Measurements from ENCODE around the gene TXNL4B.

TXNL4B gene

GRCh38 chr16:72098936-72099335 is 5.5 kb upstream of the TXNL4B start:
- TF ChIP-seq FOXP2 (optimal IDR thresholded peaks at IDR 0.05; ENCODE audit: borderline replicate concordance, extremely low read depth, extremely low read length, insufficient read depth) (no peak), POLR2AphosphoS5 (IDR thresholded peaks at IDR 0.05; ENCODE audit: low read depth, low read length) (no peak), TAF1 (IDR thresholded peaks at IDR 0.05; ENCODE audit: borderline replicate concordance, insufficient read depth, low read length) (no peak), SIN3A (IDR thresholded peaks at IDR 0.05; ENCODE audit: borderline replicate concordance, insufficient read depth, low read length) (no peak)
- TF ChIP-seq, protein P1, sequence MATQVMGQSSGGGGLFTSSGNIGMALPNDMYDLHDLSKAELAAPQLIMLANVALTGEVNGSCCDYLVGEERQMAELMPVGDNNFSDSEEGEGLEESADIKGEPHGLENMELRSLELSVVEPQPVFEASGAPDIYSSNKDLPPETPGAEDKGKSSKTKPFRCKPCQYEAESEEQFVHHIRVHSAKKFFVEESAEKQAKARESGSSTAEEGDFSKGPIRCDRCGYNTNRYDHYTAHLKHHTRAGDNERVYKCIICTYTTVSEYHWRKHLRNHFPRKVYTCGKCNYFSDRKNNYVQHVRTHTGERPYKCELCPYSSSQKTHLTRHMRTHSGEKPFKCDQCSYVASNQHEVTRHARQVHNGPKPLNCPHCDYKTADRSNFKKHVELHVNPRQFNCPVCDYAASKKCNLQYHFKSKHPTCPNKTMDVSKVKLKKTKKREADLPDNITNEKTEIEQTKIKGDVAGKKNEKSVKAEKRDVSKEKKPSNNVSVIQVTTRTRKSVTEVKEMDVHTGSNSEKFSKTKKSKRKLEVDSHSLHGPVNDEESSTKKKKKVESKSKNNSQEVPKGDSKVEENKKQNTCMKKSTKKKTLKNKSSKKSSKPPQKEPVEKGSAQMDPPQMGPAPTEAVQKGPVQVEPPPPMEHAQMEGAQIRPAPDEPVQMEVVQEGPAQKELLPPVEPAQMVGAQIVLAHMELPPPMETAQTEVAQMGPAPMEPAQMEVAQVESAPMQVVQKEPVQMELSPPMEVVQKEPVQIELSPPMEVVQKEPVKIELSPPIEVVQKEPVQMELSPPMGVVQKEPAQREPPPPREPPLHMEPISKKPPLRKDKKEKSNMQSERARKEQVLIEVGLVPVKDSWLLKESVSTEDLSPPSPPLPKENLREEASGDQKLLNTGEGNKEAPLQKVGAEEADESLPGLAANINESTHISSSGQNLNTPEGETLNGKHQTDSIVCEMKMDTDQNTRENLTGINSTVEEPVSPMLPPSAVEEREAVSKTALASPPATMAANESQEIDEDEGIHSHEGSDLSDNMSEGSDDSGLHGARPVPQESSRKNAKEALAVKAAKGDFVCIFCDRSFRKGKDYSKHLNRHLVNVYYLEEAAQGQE (IDR thresholded peaks at IDR 0.05; ENCODE audit: insufficient read depth in 1 of 2, low read depth in 2 of 2, low read length in 2 of 2), result no peak

DNA sequence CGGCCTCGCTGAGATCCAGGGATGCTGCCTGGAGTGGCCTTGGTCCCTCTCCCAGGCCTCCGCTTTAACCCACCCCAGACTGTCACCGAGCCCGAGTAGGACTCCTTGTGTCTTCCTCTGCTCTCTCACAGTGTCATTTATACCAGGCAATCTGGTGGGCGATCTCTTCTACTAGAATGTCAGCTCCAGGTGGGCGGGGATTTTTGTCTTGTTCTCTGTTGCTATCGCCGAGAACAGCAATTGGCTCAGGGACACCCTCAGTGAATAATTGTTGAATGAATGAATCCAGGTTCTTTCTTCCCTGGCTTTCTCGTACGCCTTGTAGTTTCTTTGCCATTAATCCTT is 818 bp upstream of the TXNL4B start:
- TF ChIP-seq TAF1 (IDR thresholded peaks at IDR 0.05; ENCODE audit: borderline replicate concordance, insufficient read depth, low read length), result no peak
- no peak for TF ChIP-seq POLR2AphosphoS5 (IDR thresholded peaks at IDR 0.05; ENCODE audit: low read depth, low read length)
- TF ChIP-seq SIN3A (IDR thresholded peaks at IDR 0.05; ENCODE audit: borderline replicate concordance, insufficient read depth, low read length), result no peak
- no peak for TF ChIP-seq FOXP2 (optimal IDR thresholded peaks at IDR 0.05; ENCODE audit: borderline replicate concordance, extremely low read depth, extremely low read length, insufficient read depth)
- TF ChIP-seq, protein P1 (IDR thresholded peaks at IDR 0.05; ENCODE audit: insufficient read depth in 1 of 2, low read depth in 2 of 2, low read length in 2 of 2), result no peak

- no peak for TF ChIP-seq FOXP2 (optimal IDR thresholded peaks at IDR 0.05; ENCODE audit: borderline replicate concordance, extremely low read depth, extremely low read length, insufficient read depth)
- no peak for TF ChIP-seq POLR2AphosphoS5 (IDR thresholded peaks at IDR 0.05; ENCODE audit: low read depth, low read length)
- TF ChIP-seq, protein P1 (IDR thresholded peaks at IDR 0.05; ENCODE audit: insufficient read depth in 1 of 2, low read depth in 2 of 2, low read length in 2 of 2), result no peak
- TF ChIP-seq SIN3A (IDR thresholded peaks at IDR 0.05; ENCODE audit: borderline replicate concordance, insufficient read depth, low read length), result no peak
Observed at GRCh38 chr16:72092832-72093447, 480 bp downstream of the TXNL4B start.

GRCh38 chr16:72091217-72091616 is 2.2 kb downstream of the TXNL4B start:
- no peak for TF ChIP-seq TAF1 (IDR thresholded peaks at IDR 0.05; ENCODE audit: borderline replicate concordance, insufficient read depth, low read length)
- no peak for TF ChIP-seq FOXP2 (optimal IDR thresholded peaks at IDR 0.05; ENCODE audit: borderline replicate concordance, extremely low read depth, extremely low read length, insufficient read depth)
- TF ChIP-seq, protein P1 (IDR thresholded peaks at IDR 0.05; ENCODE audit: insufficient read depth in 1 of 2, low read depth in 2 of 2, low read length in 2 of 2), result no peak
- TF ChIP-seq SIN3A (IDR thresholded peaks at IDR 0.05; ENCODE audit: borderline replicate concordance, insufficient read depth, low read length), result no peak
- no peak for TF ChIP-seq POLR2AphosphoS5 (IDR thresholded peaks at IDR 0.05; ENCODE audit: low read depth, low read length)

DNA sequence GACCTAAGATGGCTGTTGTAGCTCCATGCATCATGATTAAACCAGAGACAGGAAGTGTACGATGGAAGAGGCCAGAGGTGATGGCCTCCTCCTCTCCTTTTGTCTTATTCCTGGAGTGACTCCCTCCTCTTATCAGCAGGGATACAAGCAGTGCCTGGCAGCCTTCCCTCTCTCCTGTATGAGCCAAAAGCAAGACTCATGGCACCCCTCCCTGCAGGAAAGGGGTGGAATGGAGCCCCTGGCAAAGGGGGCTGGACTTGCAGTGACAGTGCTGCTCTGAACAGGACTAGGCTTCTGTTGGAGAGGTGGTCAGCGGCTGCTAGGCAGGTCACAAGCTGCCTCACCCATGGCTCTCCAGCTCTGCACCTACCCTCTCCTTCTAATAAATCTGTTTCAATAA is 8.4 kb downstream of the TXNL4B start:
- TF ChIP-seq POLR2AphosphoS5 (IDR thresholded peaks at IDR 0.05; ENCODE audit: low read depth, low read length) (no peak), SIN3A (IDR thresholded peaks at IDR 0.05; ENCODE audit: borderline replicate concordance, insufficient read depth, low read length) (no peak), FOXP2 (optimal IDR thresholded peaks at IDR 0.05; ENCODE audit: borderline replicate concordance, extremely low read depth, extremely low read length, insufficient read depth) (no peak), TAF1 (IDR thresholded peaks at IDR 0.05; ENCODE audit: borderline replicate concordance, insufficient read depth, low read length) (no peak)
- TF ChIP-seq, protein P1 (IDR thresholded peaks at IDR 0.05; ENCODE audit: insufficient read depth in 1 of 2, low read depth in 2 of 2, low read length in 2 of 2), result no peak
